Measurements from ENCODE around the gene MRRF.
A peak's percentile ranks its signal among the peaks of the same experiment; 100 is the strongest.
"Not testable (repeated sequence)": the region's sequence is repeated elsewhere in the genome, so short reads cannot be mapped to it uniquely, and the experiment has no call there.

The MRRF gene

DNA sequence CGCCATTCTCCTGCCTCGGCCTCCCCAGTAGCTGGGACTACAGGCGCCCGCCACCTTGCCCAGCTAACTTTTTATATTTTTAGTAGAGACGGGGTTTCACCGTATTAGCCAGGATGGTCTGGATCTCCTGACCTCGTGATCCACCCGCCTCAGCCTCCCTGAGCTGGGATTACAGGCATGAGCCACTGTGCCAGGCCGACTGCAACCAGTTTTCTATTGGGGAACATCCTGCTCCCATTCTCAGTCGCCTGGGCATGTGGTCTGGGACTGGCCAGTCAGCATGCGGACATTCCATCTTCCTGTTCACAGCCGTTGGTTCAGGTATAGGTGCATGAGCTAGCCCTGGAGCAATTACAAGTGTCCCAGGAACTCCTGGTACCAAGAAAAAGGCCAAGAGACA lies 98.4 kb downstream of the MRRF start:
- not testable (repeated sequence) for H3K27ac ChIP-seq (ENCODE audit: low read depth, low read length); H3K36me3 ChIP-seq (ENCODE audit: control insufficient read depth, insufficient read depth, low read length); H3K9me3 ChIP-seq (ENCODE audit: control insufficient read depth, insufficient read depth, low read length)

DNA sequence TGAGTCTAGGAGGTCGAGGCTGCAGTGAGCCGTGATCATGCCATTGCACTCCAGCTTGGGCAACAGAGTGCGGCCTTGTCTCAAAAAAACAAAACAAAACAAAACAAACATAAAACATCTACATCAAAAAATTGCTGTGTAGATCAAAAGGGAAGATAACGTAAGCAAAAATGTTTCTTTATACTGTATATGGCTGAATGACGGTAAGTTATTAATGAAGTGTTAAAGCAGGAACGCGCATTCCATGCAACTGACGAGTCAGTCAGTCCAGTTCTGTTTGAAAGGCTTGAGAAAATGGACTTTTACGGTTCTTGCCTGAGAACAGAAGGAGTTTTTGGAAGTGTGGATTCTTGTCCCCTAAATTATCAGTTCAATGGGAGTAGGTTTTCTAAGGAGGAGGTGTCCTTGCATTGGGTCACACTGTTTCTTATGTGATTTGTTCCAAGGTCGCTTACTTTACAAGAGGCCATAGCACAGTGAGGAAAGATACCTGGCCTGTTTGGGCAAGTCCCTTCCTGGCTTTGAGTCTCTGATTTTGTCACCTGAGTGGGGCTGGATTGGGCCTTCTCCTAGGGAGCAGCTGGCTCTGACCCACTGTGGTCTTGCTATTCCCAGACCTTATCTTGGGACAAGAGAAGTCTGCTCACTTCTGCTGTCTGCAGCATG lies 99.6 kb downstream of the MRRF start:
- no peaks in the 10 kb centered on the region for H3K4me1 ChIP-seq (ENCODE audit: control insufficient read depth, insufficient read depth, low read length)
- H3K36me3 ChIP-seq (ENCODE audit: control insufficient read depth, insufficient read depth, low read length), result no peaks in the 10 kb centered on the region
- no peaks in the 10 kb centered on the region for H3K9me3 ChIP-seq (ENCODE audit: control insufficient read depth, insufficient read depth, low read length)
- no peak overlapping the region for H3K9ac ChIP-seq (ENCODE audit: low read depth, low read length)
- no peak overlapping the region for H3K4me3 ChIP-seq (ENCODE audit: low read depth, low read length)
- peaks cover 4% of the 10 kb centered on the region for H3K27me3 ChIP-seq (ENCODE audit: control insufficient read depth, insufficient read depth, low read length)
- H3K27ac ChIP-seq (ENCODE audit: low read depth, low read length), result no peak overlapping the region

More for the DNA sequence above, 98.4 kb downstream of the MRRF start:
- H3K9ac ChIP-seq (ENCODE audit: low read depth, low read length); H3K27me3 ChIP-seq (ENCODE audit: control insufficient read depth, insufficient read depth, low read length); H3K4me3 ChIP-seq (ENCODE audit: low read depth, low read length); H3K4me1 ChIP-seq (ENCODE audit: control insufficient read depth, insufficient read depth, low read length): not testable (repeated sequence)

DNA sequence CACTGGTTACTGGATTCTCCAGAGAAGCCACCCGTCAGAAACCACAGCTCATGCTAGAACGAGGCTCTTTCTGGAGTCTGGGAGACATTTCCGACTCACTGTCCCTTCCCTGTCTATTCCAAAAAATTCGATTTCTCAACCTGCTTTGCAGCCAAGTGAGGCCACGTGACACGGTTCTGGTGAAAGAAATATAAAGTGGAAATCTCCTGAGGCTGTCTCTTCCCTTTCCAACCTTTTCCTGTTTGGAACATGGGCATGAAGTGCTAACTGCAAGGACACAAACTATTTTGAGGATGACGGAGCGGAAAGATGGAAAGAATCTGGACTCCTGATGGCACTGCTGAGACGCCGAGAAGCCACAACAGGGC lies 100.1 kb downstream of the MRRF start:
- H3K4me3 ChIP-seq (ENCODE audit: low read depth, low read length), result no peak overlapping the region
- H3K4me1 ChIP-seq (ENCODE audit: control insufficient read depth, insufficient read depth, low read length), result no peaks in the 10 kb centered on the region
- no peak overlapping the region for H3K9ac ChIP-seq (ENCODE audit: low read depth, low read length)
- H3K36me3 ChIP-seq (ENCODE audit: control insufficient read depth, insufficient read depth, low read length), result no peaks in the 10 kb centered on the region
- H3K9me3 ChIP-seq (ENCODE audit: control insufficient read depth, insufficient read depth, low read length), result no peaks in the 10 kb centered on the region
- peaks cover 9% of the 10 kb centered on the region for H3K27me3 ChIP-seq (ENCODE audit: control insufficient read depth, insufficient read depth, low read length)
- H3K27ac ChIP-seq (ENCODE audit: low read depth, low read length), result no peak overlapping the region

DNA sequence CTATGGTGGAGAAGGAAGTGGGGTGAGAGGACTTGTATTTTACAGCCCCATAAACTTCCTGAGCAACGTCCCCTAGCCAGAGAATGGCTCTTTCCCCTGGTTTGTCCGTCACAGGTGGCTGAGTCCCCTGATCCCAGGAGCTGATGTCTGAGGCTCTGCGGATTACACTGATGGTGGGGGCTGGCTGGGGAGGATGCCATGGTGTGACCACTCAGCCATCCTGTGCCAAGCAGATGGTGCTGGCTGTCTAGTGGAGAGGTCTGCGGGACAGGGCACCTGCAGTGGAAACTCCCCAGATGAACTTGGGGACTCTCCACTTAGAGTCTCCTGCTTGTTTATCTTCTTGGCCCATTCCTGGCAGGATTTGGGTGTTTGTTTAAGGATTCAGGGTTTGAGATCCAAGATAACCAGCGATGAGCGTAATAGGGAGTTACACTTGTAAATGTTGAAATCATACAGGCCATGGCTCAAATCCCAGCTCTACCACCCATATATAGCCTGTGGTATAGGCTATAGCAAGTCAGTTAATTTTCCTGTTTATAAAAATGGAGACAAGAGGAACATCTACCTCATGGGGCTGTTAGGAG lies 101.5 kb downstream of the MRRF start:
- no peaks in the 10 kb centered on the region for H3K9me3 ChIP-seq (ENCODE audit: control insufficient read depth, insufficient read depth, low read length)
- no peaks in the 10 kb centered on the region for H3K36me3 ChIP-seq (ENCODE audit: control insufficient read depth, insufficient read depth, low read length)
- H3K27me3 ChIP-seq (ENCODE audit: control insufficient read depth, insufficient read depth, low read length), result peaks cover 22% of the 10 kb centered on the region
- no peaks in the 10 kb centered on the region for H3K4me1 ChIP-seq (ENCODE audit: control insufficient read depth, insufficient read depth, low read length)
- no peak overlapping the region for H3K9ac ChIP-seq (ENCODE audit: low read depth, low read length)
- no peak overlapping the region for H3K4me3 ChIP-seq (ENCODE audit: low read depth, low read length)
- no peak overlapping the region for H3K27ac ChIP-seq (ENCODE audit: low read depth, low read length)

DNA sequence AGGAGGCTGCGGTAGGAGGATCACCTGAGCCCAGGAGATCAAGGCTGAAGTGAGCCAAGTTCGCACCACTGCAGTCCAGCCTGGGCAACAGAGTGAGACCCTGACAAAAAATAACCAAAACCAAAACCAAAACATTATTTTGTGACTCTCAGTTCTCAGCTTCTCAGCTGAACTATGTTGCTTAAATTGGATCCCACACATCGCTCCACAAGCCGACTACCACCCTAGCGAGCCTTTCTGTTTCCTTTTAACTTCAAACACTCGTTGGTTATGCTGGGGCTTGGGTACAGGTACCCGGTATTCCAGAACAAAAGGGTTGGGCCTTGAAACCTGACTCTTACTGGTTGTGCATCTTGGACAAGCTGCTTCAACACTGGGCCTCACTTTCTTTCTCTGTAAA lies 102.4 kb downstream of the MRRF start:
- no peak overlapping the region for H3K9ac ChIP-seq (ENCODE audit: low read depth, low read length)
- no peak overlapping the region for H3K4me3 ChIP-seq (ENCODE audit: low read depth, low read length)
- H3K9me3 ChIP-seq (ENCODE audit: control insufficient read depth, insufficient read depth, low read length), result no peaks in the 10 kb centered on the region
- peaks cover 5% of the 10 kb centered on the region; the same call in 1 of the 2 replicates for H3K4me1 ChIP-seq (ENCODE audit: control insufficient read depth, insufficient read depth, low read length)
- H3K36me3 ChIP-seq (ENCODE audit: control insufficient read depth, insufficient read depth, low read length), result no peaks in the 10 kb centered on the region
- H3K27me3 ChIP-seq (ENCODE audit: control insufficient read depth, insufficient read depth, low read length), result peaks cover 31% of the 10 kb centered on the region
- H3K27ac ChIP-seq (ENCODE audit: low read depth, low read length), result no peak overlapping the region

DNA sequence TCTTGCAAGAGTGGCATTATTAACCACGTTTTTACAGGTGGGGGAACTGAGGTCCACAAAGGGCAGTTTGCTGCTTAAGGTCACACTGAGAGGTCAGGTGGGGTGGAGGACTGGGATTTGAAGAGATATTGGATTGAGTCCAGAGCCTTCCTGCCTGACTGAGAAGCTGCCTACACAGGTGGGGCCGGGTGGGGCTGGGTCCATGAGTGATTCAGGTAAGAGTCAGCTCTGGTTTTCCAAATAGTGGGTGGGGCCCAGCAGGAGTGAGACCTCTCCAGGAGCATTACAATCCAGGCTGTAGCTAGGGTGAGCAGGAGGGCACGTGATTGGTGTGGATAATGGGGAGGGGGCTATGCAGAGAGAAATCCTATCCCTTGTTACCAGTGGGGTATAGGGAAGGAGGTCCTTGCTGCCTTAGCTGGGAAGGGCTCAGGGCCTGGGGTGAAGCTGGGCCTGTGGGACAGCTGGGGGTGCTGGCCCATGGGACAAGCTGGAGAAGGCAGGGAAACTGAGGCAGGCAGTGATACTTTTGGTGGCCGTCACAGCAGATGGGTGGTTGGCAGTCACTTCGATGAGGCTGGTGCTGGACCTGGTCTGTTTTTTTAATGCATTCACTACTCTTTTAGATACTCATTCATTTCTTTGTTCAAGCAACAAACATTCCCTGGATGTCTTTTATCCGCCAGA lies 103.2 kb downstream of the MRRF start:
- Histone ChIP-seq H3K27ac (ENCODE audit: low read depth, low read length) (no peak overlapping the region), H3K9me3 (ENCODE audit: control insufficient read depth, insufficient read depth, low read length) (no peaks in the 10 kb centered on the region), H3K4me1 (ENCODE audit: control insufficient read depth, insufficient read depth, low read length) (peaks cover 5% of the 10 kb centered on the region; the same call in 1 of the 2 replicates), H3K27me3 (ENCODE audit: control insufficient read depth, insufficient read depth, low read length) (peaks cover 40% of the 10 kb centered on the region), H3K9ac (ENCODE audit: low read depth, low read length) (no peak overlapping the region), H3K36me3 (ENCODE audit: control insufficient read depth, insufficient read depth, low read length) (no peaks in the 10 kb centered on the region), H3K4me3 (ENCODE audit: low read depth, low read length) (no peak overlapping the region)

DNA sequence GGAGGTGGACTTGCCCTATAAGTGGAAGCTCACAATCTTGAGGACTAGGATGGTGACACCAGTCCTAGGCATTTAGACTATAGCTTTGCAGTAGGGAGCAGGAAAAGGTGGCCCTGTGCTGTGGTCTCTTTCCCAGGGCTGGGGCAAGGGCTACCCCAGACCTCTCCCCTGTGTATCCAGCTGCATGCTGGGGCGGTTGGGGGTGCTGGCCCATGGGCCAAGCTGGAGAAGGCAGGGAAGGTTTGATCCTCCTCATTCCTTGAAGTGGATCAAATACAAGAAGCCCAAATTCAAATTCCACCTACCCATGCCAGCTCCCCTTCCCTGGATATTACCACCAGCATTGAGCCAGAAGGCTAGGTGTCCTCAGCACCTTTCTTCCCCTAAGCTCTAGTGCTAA lies 104.0 kb downstream of the MRRF start:
- H3K9ac ChIP-seq (ENCODE audit: low read depth, low read length), result no peak overlapping the region

DNA sequence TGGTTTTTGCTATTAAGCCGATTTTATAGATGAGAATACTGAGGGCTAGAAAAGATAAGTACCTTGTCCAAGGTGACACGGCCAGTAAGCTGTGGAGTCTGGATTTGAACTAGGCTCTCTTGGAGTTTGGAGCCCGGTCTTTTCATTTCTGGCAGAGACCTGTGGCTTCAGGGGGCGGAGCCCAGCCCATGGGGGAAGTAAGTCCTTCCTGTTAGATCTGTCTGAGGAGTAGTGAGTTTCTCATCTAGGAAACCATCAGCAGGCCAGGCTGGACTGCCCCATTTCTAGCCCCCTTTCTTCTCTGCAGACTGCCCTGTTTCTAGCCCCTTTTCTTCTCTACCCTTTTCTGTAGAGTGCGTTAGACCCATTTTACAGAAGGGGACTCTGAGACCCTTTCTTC lies 105.6 kb downstream of the MRRF start:
- no peak overlapping the region for H3K27ac ChIP-seq (ENCODE audit: low read depth, low read length)
- H3K36me3 ChIP-seq (ENCODE audit: control insufficient read depth, insufficient read depth, low read length), result no peaks in the 10 kb centered on the region
- H3K4me3 ChIP-seq (ENCODE audit: low read depth, low read length), result peak overlapping the region; percentile 76
- H3K4me1 ChIP-seq (ENCODE audit: control insufficient read depth, insufficient read depth, low read length), result peaks cover 12% of the 10 kb centered on the region; the same call in 1 of the 2 replicates
- H3K9ac ChIP-seq (ENCODE audit: low read depth, low read length), result no peak overlapping the region
- H3K27me3 ChIP-seq (ENCODE audit: control insufficient read depth, insufficient read depth, low read length), result peaks cover 59% of the 10 kb centered on the region
- H3K9me3 ChIP-seq (ENCODE audit: control insufficient read depth, insufficient read depth, low read length), result no peaks in the 10 kb centered on the region

More for the DNA sequence above, 104.0 kb downstream of the MRRF start:
- H3K36me3 ChIP-seq (ENCODE audit: control insufficient read depth, insufficient read depth, low read length), result no peaks in the 10 kb centered on the region
- H3K27ac ChIP-seq (ENCODE audit: low read depth, low read length), result no peak overlapping the region
- no peaks in the 10 kb centered on the region for H3K9me3 ChIP-seq (ENCODE audit: control insufficient read depth, insufficient read depth, low read length)
- H3K27me3 ChIP-seq (ENCODE audit: control insufficient read depth, insufficient read depth, low read length), result peaks cover 47% of the 10 kb centered on the region
- H3K4me3 ChIP-seq (ENCODE audit: low read depth, low read length), result no peak overlapping the region
- H3K4me1 ChIP-seq (ENCODE audit: control insufficient read depth, insufficient read depth, low read length), result peaks cover 5% of the 10 kb centered on the region; the same call in 1 of the 2 replicates

DNA sequence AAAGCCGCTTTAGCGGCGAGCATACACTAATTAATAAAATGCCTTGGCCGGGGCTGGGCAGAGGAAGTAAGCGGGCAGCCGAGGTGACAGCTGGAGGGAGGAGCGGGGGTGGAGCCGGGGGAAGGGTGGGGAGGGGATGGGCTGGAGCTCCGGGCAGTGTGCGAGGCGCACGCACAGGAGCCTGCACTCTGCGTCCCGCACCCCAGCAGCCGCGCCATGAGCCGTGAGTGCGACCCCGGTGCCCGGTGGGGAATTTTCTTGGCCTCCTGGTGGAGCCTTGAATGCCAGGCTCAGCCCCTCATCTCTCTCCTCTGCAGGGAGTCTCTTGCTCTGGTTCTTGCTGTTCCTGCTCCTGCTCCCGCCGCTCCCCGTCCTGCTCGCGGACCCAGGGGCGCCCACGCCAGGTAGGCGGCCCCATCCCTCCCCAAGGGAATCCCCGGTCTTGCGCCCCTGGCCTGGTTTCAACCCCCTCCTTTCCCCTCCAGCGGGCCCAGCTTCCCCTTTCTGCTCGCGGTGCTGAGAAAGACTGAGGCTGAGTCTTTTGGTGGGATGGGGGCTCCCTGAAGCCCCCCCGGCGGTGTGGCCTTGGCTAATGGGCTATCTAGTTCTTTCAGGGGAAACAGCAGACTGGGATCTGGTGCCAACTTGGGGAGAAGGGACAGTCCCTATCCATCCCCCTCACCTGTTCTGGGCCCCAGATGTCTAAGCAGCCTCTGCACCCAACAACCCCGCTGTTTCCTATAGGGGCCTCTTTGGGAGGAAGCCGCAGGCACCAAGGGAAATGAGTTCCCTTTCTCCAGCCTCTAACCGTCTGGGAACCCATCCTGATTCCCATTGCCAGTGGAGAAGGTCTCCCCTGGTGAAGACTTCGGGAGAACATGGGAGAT lies 106.4 kb downstream of the MRRF start, which contains the start of gene PTGS1:
PTGS1 (plus strand) TSS at position 156 of the 887 bp plus-strand sequence; CDS start at position 217, 61 bp downstream.
- Histone ChIP-seq H3K36me3 (ENCODE audit: control insufficient read depth, insufficient read depth, low read length) (no peaks in the 10 kb centered on the region), H3K27ac (ENCODE audit: low read depth, low read length) (no peak within 1 kb of the TSS), H3K9me3 (ENCODE audit: control insufficient read depth, insufficient read depth, low read length) (no peaks in the 10 kb centered on the region), H3K9ac (ENCODE audit: low read depth, low read length) (no peak within 1 kb of the TSS), H3K4me3 (ENCODE audit: low read depth, low read length) (peak within 1 kb of the TSS; percentile 76), H3K27me3 (ENCODE audit: control insufficient read depth, insufficient read depth, low read length) (peaks cover 61% of the 10 kb centered on the region), H3K4me1 (ENCODE audit: control insufficient read depth, insufficient read depth, low read length) (peaks cover 18% of the 10 kb centered on the region)

DNA sequence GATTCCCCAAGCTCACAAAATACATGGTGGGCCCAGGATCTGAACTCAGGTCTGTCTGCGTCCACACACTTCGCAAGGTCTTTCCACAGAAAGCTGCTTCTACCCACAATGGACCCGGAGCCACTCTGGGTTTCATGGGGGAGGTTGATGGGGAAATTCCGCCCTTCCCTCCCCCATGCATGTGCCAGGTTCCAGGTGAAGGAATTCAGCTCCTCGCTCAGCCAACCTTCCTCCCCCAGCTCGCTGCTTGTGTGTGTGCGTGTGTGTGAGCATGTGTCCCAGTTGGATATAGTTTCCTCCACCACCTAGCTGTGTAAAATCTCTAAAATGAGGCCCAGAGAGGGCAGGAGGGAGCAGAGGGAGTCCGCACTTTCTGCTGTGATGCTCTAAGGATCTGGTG lies 107.2 kb downstream of the MRRF start:
- H3K4me1 ChIP-seq (ENCODE audit: control insufficient read depth, insufficient read depth, low read length), result peaks cover 24% of the 10 kb centered on the region
- no peaks in the 10 kb centered on the region for H3K36me3 ChIP-seq (ENCODE audit: control insufficient read depth, insufficient read depth, low read length)
- peaks cover 61% of the 10 kb centered on the region for H3K27me3 ChIP-seq (ENCODE audit: control insufficient read depth, insufficient read depth, low read length)
- no peaks in the 10 kb centered on the region for H3K9me3 ChIP-seq (ENCODE audit: control insufficient read depth, insufficient read depth, low read length)
- H3K27ac ChIP-seq (ENCODE audit: low read depth, low read length), result no peak overlapping the region
- no peak overlapping the region for H3K9ac ChIP-seq (ENCODE audit: low read depth, low read length)
- H3K4me3 ChIP-seq (ENCODE audit: low read depth, low read length), result no peak overlapping the region
